Upper lobe of right lung (tissue), 1 donor: ENCODE data around the gene MT1M. TPM values are rescaled to one million over a fixed set of nuclear protein-coding genes. Genes with fewer than 3 reads are reported as not detected.

ENCODE experiments used
- ATAC-seq: fragments of 200-7000 bp; cut with Tn5 transposase; one replicate; pipeline ENCODE4 v1.9.1; 2020; ENCODE audit warnings: mild to moderate bottlenecking, moderate library complexity
- DNase-seq: peaks from one replicate; pipeline ENCODE4 v3.0.0-alpha.2; 2020
- H3K27ac ChIP-seq: fragments of 200-600 bp; one replicate; pipeline ENCODE4 v1.8.0; 2022
- H3K27me3 ChIP-seq: fragments of 200-600 bp; one replicate; pipeline ENCODE4 v1.8.0; 2022; ENCODE audit warnings: mild to moderate bottlenecking
- H3K36me3 ChIP-seq: fragments of 200-600 bp; one replicate; pipeline ENCODE4 v1.8.0; 2022
- H3K4me1 ChIP-seq: fragments of 200-600 bp; one replicate; pipeline ENCODE4 v1.8.0; 2022
- H3K4me3 ChIP-seq: fragments of 200-600 bp; one replicate; pipeline ENCODE4 v1.8.0; 2022; ENCODE audit warnings: mild to moderate bottlenecking
- H3K9me3 ChIP-seq: fragments of 200-600 bp; one replicate; pipeline ENCODE4 v1.8.0; 2022
- CTCF ChIP-seq: fragments of 200-600 bp; IDR thresholded peaks from one replicate; pipeline ENCODE4 v1.8.0; 2022; ENCODE audit warnings: antibody characterized with exemption
- intact Hi-C: fragments of 100-400 bp; cut with DNase I; formaldehyde crosslinking; loops from one replicate; pipeline ENCODE4 v1.11.0; 2022
- total RNA-seq: library from RNA; stranded (reverse); fragmentation: NEBNext Ultra II Directional; extraction: Animal tissue kit (Norgen Biotek cat#: 25700); gene quantifications from one replicate; pipeline ENCODE4 v1.2.1, GENCODE V29; 2021
- donor health status: DM: no; HTN: yes; CAD: no; lungs with severe emphysema.

Gene MT1M
- total RNA-seq, 1 donor from 2014 or later: 40.3 TPM

GRCh38 chr16:56637814-56638750, 5.6 kb downstream of the MT1M start, which contains the start of gene MT1A:
Gene MT1A, plus strand, starts transcription at chr16:56638666. Its CDS starts 73 bp downstream, at chr16:56638739.
- H3K27me3 ChIP-seq: peaks cover 40% of the 10 kb centered on the region
- H3K4me3 ChIP-seq: peak within 1 kb of the TSS; percentile 51
- DNase-seq (peak; percentile 83), ATAC-seq (peak; percentile 80)
- TF ChIP-seq CTCF: no peak
- H3K27ac ChIP-seq: no peak within 1 kb of the TSS
- intact Hi-C loops: no loop called here
- no peaks in the 10 kb centered on the region for H3K9me3 ChIP-seq
- peaks cover 23% of the 10 kb centered on the region for H3K4me1 ChIP-seq
- no peaks in the 10 kb centered on the region for H3K36me3 ChIP-seq

- no peak overlapping the region for H3K27ac ChIP-seq
- H3K27me3 ChIP-seq: peaks cover 39% of the 10 kb centered on the region
- ATAC-seq: no peak
- H3K36me3 ChIP-seq: no peaks in the 10 kb centered on the region
- TF ChIP-seq CTCF: no peak
- intact Hi-C loops: no loop called here
- H3K4me1 ChIP-seq: peaks cover 33% of the 10 kb centered on the region
- H3K4me3 ChIP-seq: no peak overlapping the region
- no peak for DNase-seq
- H3K9me3 ChIP-seq: no peaks in the 10 kb centered on the region
These were observed 6.6 kb downstream of the MT1M start for GRCh38 chr16:56639045-56639444.

GRCh38 chr16:56640076-56640475, 7.6 kb downstream of the MT1M start:
- no peaks in the 10 kb centered on the region for H3K9me3 ChIP-seq
- no peak overlapping the region for H3K4me3 ChIP-seq
- DNase-seq: no peak
- intact Hi-C loops: no loop called here
- H3K27ac ChIP-seq: no peak overlapping the region
- TF ChIP-seq CTCF: no peak
- no peaks in the 10 kb centered on the region for H3K36me3 ChIP-seq
- H3K27me3 ChIP-seq: peaks cover 29% of the 10 kb centered on the region
- H3K4me1 ChIP-seq: peaks cover 33% of the 10 kb centered on the region
- no peak for ATAC-seq

GRCh38 chr16:56641166-56641565, 8.7 kb downstream of the MT1M start:
- Histone ChIP-seq H3K27me3 (peaks cover 18% of the 10 kb centered on the region), H3K36me3 (no peaks in the 10 kb centered on the region), H3K4me1 (peaks cover 26% of the 10 kb centered on the region), H3K9me3 (no peaks in the 10 kb centered on the region), H3K27ac (no peak overlapping the region), H3K4me3 (no peak overlapping the region)
- intact Hi-C loops: no loop called here
- no peak for TF ChIP-seq CTCF
- DNase-seq: no peak
- ATAC-seq: no peak

- intact Hi-C loops: no loop called here
- no peaks in the 10 kb centered on the region for H3K36me3 ChIP-seq
- H3K9me3 ChIP-seq: no peaks in the 10 kb centered on the region
- peak; percentile 90 for DNase-seq
- peak; percentile 96 for ATAC-seq
- peak; percentile 47 for TF ChIP-seq CTCF
- peaks cover 22% of the 10 kb centered on the region for H3K4me1 ChIP-seq
- no peak overlapping the region for H3K27ac ChIP-seq
- peak overlapping the region; percentile 37 for H3K4me3 ChIP-seq
- H3K27me3 ChIP-seq: peaks cover 30% of the 10 kb centered on the region
These were observed 10.8 kb downstream of the MT1M start for GRCh38 chr16:56643080-56643778.
